GM19324 (cell line): Measurements from ENCODE around the gene ARL8B.

Experiments used
- ATAC-seq: cut with Tn5 transposase; IDR thresholded peaks from one replicate; pipeline ENCODE4 v1.9.1; 2021; ENCODE audit warnings: mild to moderate bottlenecking, moderate library complexity; ENCODE audit not compliant: unreplicated experiment, low FRiP score

Gene ARL8B

GRCh38 chr3:5184499-5184898, 62.4 kb downstream of the ARL8B start:
- ATAC-seq = no peak

- ATAC-seq = no peak
Measured at GRCh38 chr3:5185093-5185673, 63.1 kb downstream of the ARL8B start.

GRCh38 chr3:5186089-5186857, 64.2 kb downstream of the ARL8B start:
- ATAC-seq = no peak

GRCh38 chr3:5186858-5187155, 64.7 kb downstream of the ARL8B start:
- ATAC-seq = no peak

GRCh38 chr3:5187156-5187919, 65.2 kb downstream of the ARL8B start, which contains the start of gene EDEM1:
Gene EDEM1, plus strand, starts transcription at chr3:5187707. Its CDS starts 99 bp downstream, at chr3:5187806.
- peak; percentile 92 for ATAC-seq

- peak; percentile 17 for ATAC-seq
Measured at GRCh38 chr3:5187920-5188418, 65.9 kb downstream of the ARL8B start.

GRCh38 chr3:5188419-5189221, 66.5 kb downstream of the ARL8B start:
- no peak for ATAC-seq

GRCh38 chr3:5190147-5190791, 68.2 kb downstream of the ARL8B start:
- no peak for ATAC-seq

GRCh38 chr3:5191555-5192304, 69.6 kb downstream of the ARL8B start:
- no peak for ATAC-seq

GRCh38 chr3:5192571-5193365, 70.7 kb downstream of the ARL8B start:
- no peak for ATAC-seq

- ATAC-seq = no peak
Measured at GRCh38 chr3:5194341-5194740, 72.2 kb downstream of the ARL8B start.

- ATAC-seq = no peak
Measured at GRCh38 chr3:5194801-5195509, 72.9 kb downstream of the ARL8B start.

- no peak for ATAC-seq
Measured at GRCh38 chr3:5195605-5196004, 73.5 kb downstream of the ARL8B start.

- no peak for ATAC-seq
Measured at GRCh38 chr3:5197022-5197421, 74.9 kb downstream of the ARL8B start.

GRCh38 chr3:5197470-5198312, 75.6 kb downstream of the ARL8B start:
- peak; percentile 64 for ATAC-seq

GRCh38 chr3:5198313-5198677, 76.2 kb downstream of the ARL8B start:
- ATAC-seq = no peak
